HCT116 (cell line): ENCODE measurements around the gene SCD5. TPM values are rescaled to one million over a fixed set of nuclear protein-coding genes. Genes with fewer than 3 reads are reported as not detected.

Experiments used
- ATAC-seq: fragments of 200-7000 bp; cut with Tn5 transposase; 2 replicates; pipeline ENCODE4 v1.9.1; 2020; ENCODE audit warnings: mild to moderate bottlenecking, moderate library complexity
- Bru-seq: library from RNA; stranded (reverse); fragments of 400-500 nt; gene quantifications from one replicate; lab custom pipeline; 2021; lab: Mats Ljungman, UMichigan
- BruChase-seq, 2 experiments: library from RNA; stranded (reverse); fragments of 400-500 nt; gene quantifications; one replicate each; lab custom pipeline; 2021; lab: Mats Ljungman, UMichigan
- BruUV-seq: library from RNA; stranded (reverse); fragments of 400-500 nt; replicated peaks from 2 replicates; lab custom pipeline; 2021; lab: Mats Ljungman, UMichigan
- CTCF ChIA-PET: fragments of 300-600 bp; sonication (Branson Sonifier 250); formaldehyde crosslinking; loops from one replicate; lab custom pipeline; 2021; ENCODE audit warnings: antibody characterized with exemption; lab: Charles Lee
- POLR2A ChIA-PET: fragments of 300-600, 350-600 bp; sonication (Branson Sonifier 250); formaldehyde crosslinking; loops from one replicate; lab custom pipeline; 2021; ENCODE audit warnings: antibody characterized with exemption; lab: Charles Lee
- RAD21 ChIA-PET, 2 experiments: fragments of 300-600 bp; sonication (Branson Sonifier 250); formaldehyde crosslinking; loops; one replicate each; lab custom pipeline; 2023; ENCODE audit warnings: low total read pairs in 2 of 2; ENCODE audit not compliant: uncharacterized antibody in 2 of 2, unreplicated experiment in 2 of 2, low non-redundant PET in 1 of 2; lab: Charles Lee
- DNase-seq: peaks from one replicate; pipeline ENCODE4 v3.0.0-alpha.2; 2010; ENCODE audit warnings: low read depth, low spot score
- H2AFZ ChIP-seq: fragments of 200-600 bp; shearing (Covaris generic), sonication (generic); 2 replicates; pipeline ENCODE4 v1.6.1; 2017; ENCODE audit warnings: low read depth, mixed run types, mixed read lengths, antibody characterized with exemption, low read length; ENCODE audit not compliant: poor library complexity, severe bottlenecking
- H3K27ac ChIP-seq: 2 replicates; pipeline ENCODE4 v1.5.1; 2012; ENCODE audit warnings: low read depth, low read length
- H3K27me3 ChIP-seq: fragments of 200-600 bp; sonication (generic); 2 replicates; pipeline ENCODE4 v1.6.1; 2016; ENCODE audit warnings: mixed run types, low read length, mixed read lengths; ENCODE audit not compliant: insufficient read depth
- H3K36me3 ChIP-seq, 2 experiments: fragments of 200-500 bp in 1 of 2; fragments of 200-600 bp in 1 of 2; sonication (Bioruptor generic) in 1 of 2; sonication (generic) in 1 of 2; 2 replicates each; pipeline versions ENCODE4 v1.5.1 to v1.6.1; 2014 to 2016; ENCODE audit warnings: low read length in 2 of 2, inconsistent platforms in 1 of 2, mixed read lengths in 1 of 2, mixed run types in 1 of 2; ENCODE audit not compliant: insufficient read depth in 2 of 2, control insufficient read depth in 1 of 2
- H3K4me1 ChIP-seq, 2 experiments: fragments of 200-600 bp in 1 of 2; sonication (generic) in 1 of 2; 2 replicates each; pipeline versions ENCODE4 v1.5.1 to v1.6.1; 2012 to 2017; ENCODE audit warnings: low read length in 2 of 2, inconsistent platforms in 1 of 2, mild to moderate bottlenecking in 1 of 2, mixed read lengths in 1 of 2, mixed run types in 1 of 2, moderate library complexity in 1 of 2; ENCODE audit not compliant: insufficient read depth in 2 of 2, control insufficient read depth in 1 of 2
- H3K4me2 ChIP-seq: fragments of 200-600 bp; sonication (generic); 2 replicates; pipeline ENCODE4 v1.6.1; 2017; ENCODE audit warnings: mixed run types, low read length, mixed read lengths
- H3K4me3 ChIP-seq, 2 experiments: fragments of 200-600 bp in 1 of 2; sonication (generic) in 1 of 2; replicated peaks in 1 of 2; 2 replicates each; pipeline ENCODE4 v1.5.1; 2011 to 2016; ENCODE audit warnings: low read length in 2 of 2, control low read depth in 1 of 2, low read depth in 1 of 2, mild to moderate bottlenecking in 1 of 2, mixed read lengths in 1 of 2, mixed run types in 1 of 2
- H3K79me2 ChIP-seq: fragments of 200-600 bp; sonication (generic); 2 replicates; pipeline ENCODE4 v1.6.1; 2017; ENCODE audit warnings: mild to moderate bottlenecking, mixed run types, low read length, moderate library complexity, mixed read lengths; ENCODE audit not compliant: insufficient read depth
- H3K9ac ChIP-seq: fragments of 200-600 bp; sonication (generic); 2 replicates; pipeline ENCODE4 v1.6.1; 2016; ENCODE audit warnings: low read length, mixed read lengths
- H3K9me2 ChIP-seq: fragments of 200-600 bp; sonication (generic), shearing (Covaris generic); 2 replicates; pipeline ENCODE4 v1.6.1; 2017; ENCODE audit warnings: mixed run types, mild to moderate bottlenecking, moderate library complexity; ENCODE audit not compliant: insufficient read depth
- H3K9me3 ChIP-seq, 2 experiments: fragments of 200-500 bp in 1 of 2; fragments of 200-600 bp in 1 of 2; sonication (Bioruptor generic) in 1 of 2; sonication (generic) in 1 of 2; 2 replicates each; pipeline ENCODE4 v1.6.1; 2014 to 2017; ENCODE audit warnings: low read length in 2 of 2, mixed read lengths in 2 of 2, inconsistent platforms in 1 of 2, low read depth in 1 of 2, mild to moderate bottlenecking in 1 of 2, mixed run types in 1 of 2, moderate library complexity in 1 of 2; ENCODE audit not compliant: control insufficient read depth in 1 of 2, insufficient read depth in 1 of 2
- H4K20me1 ChIP-seq: fragments of 200-600 bp; sonication (generic), shearing (Covaris generic); 2 replicates; pipeline ENCODE4 v1.6.1; 2017; ENCODE audit warnings: mixed run types, mild to moderate bottlenecking, moderate library complexity; ENCODE audit not compliant: insufficient read depth
- MAX ChIP-seq: IDR thresholded peaks from 2 replicates; pipeline ENCODE4 v1.6.1; 2012
- POLR2AphosphoS5 ChIP-seq: IDR thresholded peaks from 2 replicates; pipeline ENCODE4 v1.6.1; 2011; ENCODE audit warnings: mild to moderate bottlenecking, low read depth, low read length, moderate library complexity
- REST ChIP-seq: IDR thresholded peaks from 2 replicates; pipeline ENCODE4 v1.6.1; 2012; ENCODE audit warnings: low read depth
- ZFX ChIP-seq: fragments of 450-650 bp; IDR thresholded peaks from 2 replicates; pipeline ENCODE4 v1.6.1; 2017
- intact Hi-C: fragments of 100-400 bp; cut with micrococcal nuclease; formaldehyde crosslinking; loops from 2 replicates; pipeline ENCODE4 v1.10.0; 2022
- long read RNA-seq: library from polyadenylated mRNA; unstranded; transcript quantifications from one replicate; pipeline ENCODE4 v2.0.0, GENCODE V29; 2021; ENCODE audit not compliant: unreplicated experiment
- polyA plus RNA-seq: library from polyadenylated mRNA; unstranded; fragments of >200 nt; gene quantifications from 2 replicates; pipeline ENCODE4 v1.2.1, GENCODE V29; 2012; ENCODE audit warnings: missing spikeins
- total RNA-seq: library from RNA; stranded (reverse); gene quantifications from one replicate; pipeline ENCODE4 v1.2.1, GENCODE V29; 2021; ENCODE audit not compliant: unreplicated experiment

SCD5 gene
- total RNA-seq (21.7 TPM), Bru-seq, nascent RNA (percentile 59 among the genes with signal in this experiment), BruChase-seq, experiment 1, labeled RNA remaining after a 6-hour chase (percentile 53 among the genes with signal in this experiment), BruChase-seq, experiment 2, labeled RNA remaining after a 2-hour chase (percentile 53 among the genes with signal in this experiment)
- 6.2 and 8.5 TPM in 2 replicates for polyA plus RNA-seq
- long read RNA-seq, transcript SCD5-202 (5 exons, 3,101 nt) = major isoform, 9 of 16 reads
- long read RNA-seq, partial matches to known transcripts = 2 of 16 reads
- long read RNA-seq, other reads (novel, unspliced or antisense) = 5 of 16 reads

- TF ChIP-seq POLR2AphosphoS5 (peak; percentile 46; the same call in 1 of the 2 replicates), REST (no peak), ZFX (peak; percentile 58), MAX (peak; percentile 56; the same call in 1 of the 2 replicates)
- no peaks in the 10 kb centered on the region for H3K36me3 ChIP-seq
- peaks cover 13 to 25% of the 10 kb centered on the region in 2 experiments; a peak in 3 of 4 replicates for H3K4me1 ChIP-seq
- peak; percentile 55 for DNase-seq
- H4K20me1 ChIP-seq = no peaks in the 10 kb centered on the region; the same call in 1 of the 2 replicates
- RAD21 ChIA-PET = interaction anchor here (0.6 to 1.2 kb wide), 2 partner anchors 336 kb away, joined by 3 to 5 read pairs; no protein-coding TSS in a partner anchor
- peak within 1 kb of the TSS; percentile 68 for H2AFZ ChIP-seq
- intact Hi-C loops = loop anchor here (5.0 kb wide), 1 partner anchor 426 kb away; the partner anchor contains the start of gene HNRNPD
- H3K9me3 ChIP-seq = no peaks in the 10 kb centered on the region
- POLR2A ChIA-PET = interaction anchor here (0.7 to 1.2 kb wide), 3 partner anchors 13 to 15 kb away, joined by 3 read pairs; no protein-coding TSS in a partner anchor
- H3K27me3 ChIP-seq = no peaks in the 10 kb centered on the region
- peak; percentile 94 for ATAC-seq
- H3K9me2 ChIP-seq = no peaks in the 10 kb centered on the region
- H3K27ac ChIP-seq = peak within 1 kb of the TSS; percentile 15; the same call in 1 of the 2 replicates
- BruUV-seq = no TSS peak
- CTCF ChIA-PET = interaction anchor here (1.6 kb wide), 1 partner anchor 12 kb away, joined by 5 read pairs; no protein-coding TSS in a partner anchor
- H3K4me2 ChIP-seq = peak within 1 kb of the TSS; percentile 92
- peak within 1 kb of the TSS; percentile 60 for H3K9ac ChIP-seq
- peaks cover 18% of the 10 kb centered on the region; the same call in 1 of the 2 replicates for H3K79me2 ChIP-seq
- H3K4me3 ChIP-seq = peak within 1 kb of the TSS; percentile 64 to 80
These were observed at the start of gene SCD5 for GRCh38 chr4:82798168-82799005. Gene SCD5, minus strand, starts transcription at chr4:82798796. Its CDS starts 259 bp downstream, at chr4:82798537.
